ENCODE data around the gene UBAP2L. TPM values are rescaled to one million over a fixed set of nuclear protein-coding genes. Genes with fewer than 3 reads are reported as not detected.

Gene UBAP2L
- total and polyA plus RNA-seq, 9 of the 15 experiments (the other 6 are each of a cell fraction or from before 2014, with no cell fraction given): 75.0 to 245 (median 119) TPM

GRCh38 chr1:154304664-154305337 is 84.0 kb downstream of the UBAP2L start (continued):
- TF ChIP-seq ZBTB7A (IDR thresholded peaks at IDR 0.05; ENCODE audit: borderline replicate concordance, control insufficient read depth, low read depth, low read length) (no peak), MAX (CRISPR knock-in tag; IDR thresholded peaks at IDR 0.05) (peak; percentile 55; the same call in 1 of the 2 replicates), NFE2 (IDR thresholded peaks at IDR 0.05; ENCODE audit: low read depth) (peak; percentile 76; the same call in 1 of the 2 replicates), ZFP1 (CRISPR knock-in tag; IDR thresholded peaks at IDR 0.05) (no peak), PRDM10 (IDR thresholded peaks at IDR 0.05; ENCODE audit: partially characterized antibody) (peak; percentile 59), KLF1 (tag; IDR thresholded peaks at IDR 0.05) (no peak), TRIM25 (IDR thresholded peaks at IDR 0.05; ENCODE audit: borderline replicate concordance) (no peak), ZNF263 (CRISPR knock-in tag; IDR thresholded peaks at IDR 0.05; ENCODE audit: borderline replicate concordance) (no peak), GABPA (tag; conservative IDR thresholded peaks at IDR 0.05; ENCODE audit: low read depth) (no peak), ERF (CRISPR knock-in tag; IDR thresholded peaks at IDR 0.05) (no peak), STAT5A (IDR thresholded peaks at IDR 0.05; ENCODE audit: borderline replicate concordance, low read length) (no peak), NEUROD1 (IDR thresholded peaks at IDR 0.05; ENCODE audit: borderline replicate concordance, low read depth, low read length, partially characterized antibody) (no peak), ZNF41 (CRISPR knock-in tag; conservative IDR thresholded peaks at IDR 0.05) (no peak), ZNF764 (CRISPR knock-in tag; IDR thresholded peaks at IDR 0.05; ENCODE audit: low read depth) (no peak), MAFG (tag; conservative IDR thresholded peaks at IDR 0.05) (0 out of 2 replicates have a peak, but pooled peaks have one; percentile 15), E2F8 (IDR thresholded peaks at IDR 0.05; ENCODE audit: low read depth, partially characterized antibody) (no peak), ATF3 (IDR thresholded peaks at IDR 0.05) (peak; percentile 72), ATF3 (CRISPR knock-in tag; conservative IDR thresholded peaks at IDR 0.05) (no peak), RHOXF2B (CRISPR knock-in tag; conservative IDR thresholded peaks at IDR 0.05) (no peak)
